Measurements from ENCODE around the gene LRRC4C. TPM values are rescaled to one million over a fixed set of nuclear protein-coding genes. Genes with fewer than 3 reads are reported as not detected.

LRRC4C gene
- total and polyA plus RNA-seq, 2 donors (not counting 3 experiments of a cell fraction or from before 2014, with no cell fraction given): not detected

- no peak overlapping the region for H3K4me3 ChIP-seq (replicated peaks in 1 of 3; ENCODE audit: insufficient read depth in 1 of 3, low read depth in 1 of 3, low read length in 3 of 3)
- TF ChIP-seq MAX (IDR thresholded peaks at IDR 0.05; ENCODE audit: insufficient read depth, insufficient read length): no peak
- TF ChIP-seq MYC (IDR thresholded peaks at IDR 0.05; ENCODE audit: low read depth, low read length): no peak
- TF ChIP-seq GATA2 (IDR thresholded peaks at IDR 0.05; ENCODE audit: insufficient read depth, insufficient read length, low read depth, low read length): no peak
- TF ChIP-seq CTCF (IDR thresholded peaks at IDR 0.05; ENCODE audit: extremely low read depth in 1 of 2, insufficient read depth in 1 of 2, low read depth in 1 of 2, low read length in 2 of 2): no peak
- no peak for TF ChIP-seq POLR2A (IDR thresholded peaks at IDR 0.05; ENCODE audit: low read depth, low read length)
- TF ChIP-seq FOS (IDR thresholded peaks at IDR 0.05; ENCODE audit: borderline replicate concordance, insufficient read depth, low read length): no peak
- no peak for TF ChIP-seq JUN (IDR thresholded peaks at IDR 0.05; ENCODE audit: borderline replicate concordance, insufficient read depth, insufficient read length, low read depth)
- TF ChIP-seq EZH2 (IDR thresholded peaks at IDR 0.05; ENCODE audit: borderline replicate concordance, low read depth, low read length, severe bottlenecking): no peak
- TF ChIP-seq POLR2AphosphoS5 (IDR thresholded peaks at IDR 0.05; ENCODE audit: insufficient read depth, low read depth, low read length): no peak
- dilution Hi-C loops (cut with MboI; ENCODE audit: extremely low pct_ligation_motif_present, low sequenced_read_pairs): no loop called here
- CTCF ChIA-PET: no interaction called here
- H3K36me3 ChIP-seq (ENCODE audit: control insufficient read depth in 2 of 2, extremely low read depth in 1 of 2, insufficient read depth in 2 of 2, low read length in 2 of 2): no peaks in the 10 kb centered on the region
- no peak overlapping the region for H2AFZ ChIP-seq (ENCODE audit: low read depth, low read length)
- intact Hi-C loops (cut with micrococcal nuclease): no loop called here
- no peak overlapping the region for H3K4me2 ChIP-seq (ENCODE audit: insufficient read depth, low read length)
- H3K9me1 ChIP-seq (replicated peaks; ENCODE audit: control insufficient read depth, extremely low read depth, insufficient read depth, low read length): no peaks in the 10 kb centered on the region
- POLR2A ChIA-PET: no interaction called here
- no peak overlapping the region for H3K27ac ChIP-seq (ENCODE audit: insufficient read depth, low read depth, low read length)
- no peaks in the 10 kb centered on the region for H3K79me2 ChIP-seq (ENCODE audit: control insufficient read depth, insufficient read depth, low read length)
- H3K9me3 ChIP-seq (replicated peaks; ENCODE audit: control insufficient read depth, insufficient read depth, low read length): no peaks in the 10 kb centered on the region
- H3K9ac ChIP-seq (replicated peaks; ENCODE audit: extremely low read depth, insufficient read depth, low read length): no peak overlapping the region
- BruUV-seq (replicated peaks): no TSS peak
- H3K4me1 ChIP-seq (ENCODE audit: control insufficient read depth, extremely low read depth, insufficient read depth, low read length): no peaks in the 10 kb centered on the region
- no peak for FAIRE-seq
- no peaks in the 10 kb centered on the region for H3K27me3 ChIP-seq (ENCODE audit: control insufficient read depth in 2 of 2, insufficient read depth in 2 of 2, low read length in 2 of 2)
- no peak for DNase-seq (ENCODE audit: low read depth, low spot score)
- no peaks in the 10 kb centered on the region for H4K20me1 ChIP-seq (replicated peaks; ENCODE audit: control insufficient read depth, extremely low read depth, insufficient read depth, low read length)
Observed at GRCh38 chr11:41399323-41399722, 60.1 kb downstream of the LRRC4C start.

All from endothelial cell of umbilical vein (primary cell).